GM12878 (cell line): ENCODE data around the gene DOCK7. TPM values are rescaled to one million over a fixed set of nuclear protein-coding genes. Genes with fewer than 3 reads are reported as not detected.

Source experiments
- ATAC-seq: fragments of 200-7000 bp; cut with Tn5 transposase; 3 replicates; pipeline ENCODE4 v1.9.1; 2020; ENCODE audit warnings: mild to moderate bottlenecking, moderate library complexity
- BruUV-seq: library from RNA; stranded (reverse); fragments of 400-500 nt; replicated peaks from 2 replicates; lab custom pipeline; 2021; lab: Mats Ljungman, UMichigan
- CTCF ChIA-PET: fragments of 300-600 bp; sonication (Branson Sonifier 250); formaldehyde crosslinking; extraction: SDS; loops from one replicate; lab custom pipeline; 2021; ENCODE audit warnings: inconsistent platforms; lab: Yijun Ruan, JAX
- POLR2A ChIA-PET: fragments of 350-600 bp; formaldehyde crosslinking; extraction: SDS; loops from one replicate; lab custom pipeline; 2021; ENCODE audit warnings: inconsistent platforms; lab: Charles Lee
- RAD21 ChIA-PET: fragments of 300-600 bp; sonication (Branson Sonifier 250); formaldehyde crosslinking; loops from one replicate; lab custom pipeline; 2023; ENCODE audit warnings: antibody characterized with exemption; ENCODE audit not compliant: unreplicated experiment; lab: Charles Lee
- SMC1A ChIA-PET: fragments of 300-600 bp; sonication (Branson Sonifier 250); formaldehyde crosslinking; loops from one replicate; lab custom pipeline; 2023; ENCODE audit not compliant: unreplicated experiment, uncharacterized antibody; lab: Charles Lee
- DNase-seq: peaks from one replicate; pipeline ENCODE4 v3.0.0-alpha.2; 2011; ENCODE audit warnings: low read depth, low spot score
- FAIRE-seq: peaks from 3 replicates; lab custom pipeline; 2011; peaks lifted over from hg19 to GRCh38; lab: Jason Lieb, UNC
- H2AFZ ChIP-seq: 2 replicates; pipeline ENCODE4 v1.6.0; 2011; ENCODE audit warnings: low read depth, low read length, control low read depth; ENCODE audit not compliant: control insufficient read depth
- H3K27ac ChIP-seq: 2 replicates; pipeline ENCODE4 v1.5.1; 2011; ENCODE audit warnings: control low read depth; ENCODE audit not compliant: control insufficient read depth, insufficient read depth
- H3K27me3 ChIP-seq, 2 experiments: replicated peaks in 1 of 2; 2 replicates each; pipeline versions ENCODE4 v1.6.0 to v1.6.1; 2011; ENCODE audit warnings: low read length in 1 of 2; ENCODE audit not compliant: control insufficient read depth in 2 of 2, insufficient read depth in 2 of 2
- H3K36me3 ChIP-seq, 2 experiments: 2 replicates each; pipeline ENCODE4 v1.5.1; 2011; ENCODE audit warnings: low read length in 1 of 2; ENCODE audit not compliant: control insufficient read depth in 2 of 2, insufficient read depth in 2 of 2
- H3K4me1 ChIP-seq: 2 replicates; pipeline ENCODE4 v1.6.1; 2011; ENCODE audit warnings: mild to moderate bottlenecking, low read length, moderate library complexity, mixed read lengths; ENCODE audit not compliant: control insufficient read depth, insufficient read depth
- H3K4me2 ChIP-seq: 2 replicates; pipeline ENCODE4 v1.6.0; 2011; ENCODE audit warnings: control low read depth; ENCODE audit not compliant: control insufficient read depth, insufficient read depth
- H3K4me3 ChIP-seq: fragments of 200-600 bp; sonication (generic); 2 replicates; pipeline ENCODE4 v1.5.1; 2016
- H3K79me2 ChIP-seq: 2 replicates; pipeline ENCODE4 v1.6.0; 2011; ENCODE audit warnings: low read length; ENCODE audit not compliant: control insufficient read depth, insufficient read depth
- H3K9ac ChIP-seq: 2 replicates; pipeline ENCODE4 v1.8.0; 2011; ENCODE audit warnings: low read length, control low read depth, mixed read lengths; ENCODE audit not compliant: control insufficient read depth, insufficient read depth
- H3K9me3 ChIP-seq: replicated peaks from 3 replicates; pipeline ENCODE4 v1.5.1; 2011; ENCODE audit warnings: mild to moderate bottlenecking, low read length; ENCODE audit not compliant: control insufficient read depth, insufficient read depth
- H4K20me1 ChIP-seq: 2 replicates; pipeline ENCODE4 v1.6.0; 2011; ENCODE audit not compliant: control insufficient read depth, insufficient read depth
- CBX5 ChIP-seq: sonication (generic); IDR thresholded peaks from 2 replicates; pipeline ENCODE4 v1.6.1; 2016; ENCODE audit warnings: low read depth, moderate library complexity, mild to moderate bottlenecking, inconsistent platforms
- CREM ChIP-seq: IDR thresholded peaks from 2 replicates; pipeline ENCODE4 v1.6.1; 2014; ENCODE audit warnings: antibody characterized with exemption, low read depth
- EED ChIP-seq: sonication (generic); IDR thresholded peaks from 2 replicates; pipeline ENCODE4 v1.6.1; 2016; ENCODE audit warnings: antibody characterized with exemption, low read depth
- ESRRA ChIP-seq: IDR thresholded peaks from 2 replicates; pipeline ENCODE4 v1.6.1; 2012; ENCODE audit warnings: mild to moderate bottlenecking, low read length, improper control_type of control experiment
- FOXK2 ChIP-seq: fragments of 450-650 bp; IDR thresholded peaks from 2 replicates; pipeline ENCODE4 v1.6.1; 2017; ENCODE audit warnings: mild to moderate bottlenecking, moderate library complexity
- GABPA ChIP-seq: IDR thresholded peaks from 2 replicates; pipeline ENCODE4 v1.6.1; 2014; ENCODE audit warnings: antibody characterized with exemption, low read depth, mild to moderate bottlenecking, inconsistent platforms
- MYB ChIP-seq: fragments of 150-350 bp; IDR thresholded peaks from 2 replicates; pipeline ENCODE4 v1.6.1; 2014; ENCODE audit warnings: mild to moderate bottlenecking, low read depth, low read length, borderline replicate concordance
- NFXL1 ChIP-seq: fragments of 450-650 bp; IDR thresholded peaks from 2 replicates; pipeline ENCODE4 v1.6.1; 2017; ENCODE audit warnings: antibody characterized with exemption, mild to moderate bottlenecking, borderline replicate concordance
- NR2C2 ChIP-seq: IDR thresholded peaks from 2 replicates; pipeline ENCODE4 v1.6.1; 2011; ENCODE audit warnings: borderline replicate concordance, low read depth; ENCODE audit not compliant: control insufficient read depth, insufficient read length
- PAX5 ChIP-seq: IDR thresholded peaks from 2 replicates; pipeline ENCODE4 v1.6.1; 2011; ENCODE audit warnings: low read depth, low read length, borderline replicate concordance
- POLR2AphosphoS2 ChIP-seq: IDR thresholded peaks from 2 replicates; pipeline ENCODE4 v1.6.1; 2011; ENCODE audit warnings: low read depth, mild to moderate bottlenecking, low read length, improper control_type of control experiment, moderate library complexity
- RB1 ChIP-seq: fragments of 450-650 bp; formaldehyde crosslinking; IDR thresholded peaks from 2 replicates; pipeline ENCODE4 v1.6.1; 2017; ENCODE audit warnings: mild to moderate bottlenecking, borderline replicate concordance
- TCF12 ChIP-seq: IDR thresholded peaks from 2 replicates; pipeline ENCODE4 v1.6.1; 2011; ENCODE audit warnings: low read depth, mild to moderate bottlenecking, low read length
- USF2 ChIP-seq: IDR thresholded peaks from 2 replicates; pipeline ENCODE4 v1.6.1; 2011; ENCODE audit warnings: low read depth, low read length, improper control_type of control experiment, borderline replicate concordance
- ZBED1 ChIP-seq: IDR thresholded peaks from 2 replicates; pipeline ENCODE4 v1.6.1; 2016; ENCODE audit warnings: borderline replicate concordance
- whole genome bisulfite sequencing: methylation state at CpG from one replicate; pipeline ENCODE4 v1.1.6; 2016; ENCODE audit warnings: low lambda C conversion rate; ENCODE audit not compliant: insufficient replicate concordance, insufficient coverage; ENCODE audit errors: missing lambda C conversion rate; 5-methylcytosine and 5-hydroxymethylcytosine counted together
- in situ Hi-C: fragments of 300-500 bp; cut with MboI; formaldehyde crosslinking; loops from 9 replicates; pipeline ENCODE4 v1.14.3; 2018; ENCODE audit warnings: mixed read lengths
- intact Hi-C: fragments of 100-400 bp; cut with micrococcal nuclease; formaldehyde crosslinking; loops from one replicate; pipeline ENCODE4 v1.14.2; 2022; ENCODE audit not compliant: unreplicated experiment
- polyA plus RNA-seq, 11 experiments: library from polyadenylated mRNA; depleted of rRNA in 4 of 11; unstranded in 6 of 11; stranded (reverse) in 5 of 11; fragments of >200 nt; fragmentation: Nextera tagmentation in 4 of 11; fragmentation: Illumina TruSeq in 1 of 11; extraction: Ambion mirVana in 4 of 11; extraction: Trizol in 1 of 11; gene quantifications; 1 replicate in 1 of 11; 2 replicates in 10 of 11; pipeline versions ENCODE4 v1.2.1 to v1.2.3, GENCODE V29; 2011 to 2016; ENCODE audit warnings: inconsistent platforms in 2 of 11, missing spikeins in 2 of 11, low read depth in 1 of 11
- total RNA-seq, 4 experiments: library from RNA; depleted of rRNA in 3 of 4; stranded (reverse); fragments of >200 nt in 3 of 4; fragmentation: Illumina TruSeq in 1 of 4; extraction: Trizol in 1 of 4; gene quantifications; 2 replicates each; pipeline versions ENCODE4 v1.2.1 to v1.2.3, GENCODE V29; 2013 to 2021
- TF ChIP-seq, protein P1 (sequence below): IDR thresholded peaks from 2 replicates; pipeline ENCODE4 v1.6.1; 2011; ENCODE audit warnings: mild to moderate bottlenecking, low read depth, low read length, moderate library complexity; ENCODE audit not compliant: insufficient replicate concordance

The DOCK7 gene
- total and polyA plus RNA-seq, 10 of the 15 experiments (the other 5 are each of a cell fraction or from before 2014, with no cell fraction given), result 4.8 to 34.6 (median 26.9) TPM

- H3K36me3 ChIP-seq, result no peaks in the 10 kb centered on the region
- H3K27ac ChIP-seq, result no peak overlapping the region
- no peak overlapping the region for H2AFZ ChIP-seq
- WGBS, result 4% methylated on average over 3 of the region's 3 CpGs
- H3K27me3 ChIP-seq, result no peaks in the 10 kb centered on the region
- DNase-seq, result no peak
- no peak for FAIRE-seq
- no TSS peak for BruUV-seq
- intact Hi-C loops, result no loop called here
- ChIA-PET CTCF (interaction anchor here (1.0 to 1.5 kb wide), 5 partner anchors 9 to 510 kb away, joined by 3 to 4 read pairs (median 3); no protein-coding TSS in a partner anchor), SMC1A (interaction anchor here (1.7 kb wide), 1 partner anchor 10 kb away, joined by 6 read pairs; no protein-coding TSS in a partner anchor), POLR2A (interaction anchor here (0.6 kb wide), 1 partner anchor 705 kb away, joined by 3 read pairs; no protein-coding TSS in a partner anchor), RAD21 (no interaction called here)
- no peak for TF ChIP-seq NFXL1
- TF ChIP-seq MYB, result no peak
- no peak for TF ChIP-seq RB1
- TF ChIP-seq CBX5, result no peak
- no peak for TF ChIP-seq FOXK2
- no peak for TF ChIP-seq ZBED1
- TF ChIP-seq ESRRA, result no peak
- TF ChIP-seq PAX5, result no peak
- TF ChIP-seq NR2C2, result no peak
- TF ChIP-seq USF2, result no peak
- TF ChIP-seq POLR2AphosphoS2, result no peak
- no peak for TF ChIP-seq CREM
- no peak for TF ChIP-seq GABPA
- TF ChIP-seq TCF12, result no peak
- TF ChIP-seq EED, result no peak
- TF ChIP-seq, protein P1, sequence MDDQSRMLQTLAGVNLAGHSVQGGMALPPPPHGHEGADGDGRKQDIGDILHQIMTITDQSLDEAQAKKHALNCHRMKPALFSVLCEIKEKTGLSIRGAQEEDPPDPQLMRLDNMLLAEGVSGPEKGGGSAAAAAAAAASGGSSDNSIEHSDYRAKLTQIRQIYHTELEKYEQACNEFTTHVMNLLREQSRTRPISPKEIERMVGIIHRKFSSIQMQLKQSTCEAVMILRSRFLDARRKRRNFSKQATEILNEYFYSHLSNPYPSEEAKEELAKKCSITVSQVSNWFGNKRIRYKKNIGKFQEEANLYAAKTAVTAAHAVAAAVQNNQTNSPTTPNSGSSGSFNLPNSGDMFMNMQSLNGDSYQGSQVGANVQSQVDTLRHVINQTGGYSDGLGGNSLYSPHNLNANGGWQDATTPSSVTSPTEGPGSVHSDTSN, result no peak
- in situ Hi-C loops, result no loop called here
- H3K4me2 ChIP-seq, result no peak overlapping the region
- H3K79me2 ChIP-seq, result no peaks in the 10 kb centered on the region
- H3K9me3 ChIP-seq, result no peaks in the 10 kb centered on the region
- H3K9ac ChIP-seq, result no peak overlapping the region
- no peaks in the 10 kb centered on the region for H4K20me1 ChIP-seq
- no peaks in the 10 kb centered on the region for H3K4me1 ChIP-seq
- no peak overlapping the region for H3K4me3 ChIP-seq
- ATAC-seq, result no peak
Observed at GRCh38 chr1:62426237-62426636, 261.9 kb downstream of the DOCK7 start.
